Coronary artery (tissue), 2 donors: Measurements from ENCODE around the gene KIF14.

Source experiments
- DNase-seq: peaks from one replicate; pipeline ENCODE4 v3.0.0-alpha.2; 2017; ENCODE audit warnings: low spot score
- H3K27ac ChIP-seq, 2 donors: fragments of 200-600 bp; sonication (generic); one replicate each; pipeline ENCODE4 v1.5.1; 2016 to 2019
- H3K4me3 ChIP-seq: fragments of 200-600 bp; sonication (generic); 2 replicates; pipeline ENCODE4 v1.5.1; 2016; ENCODE audit warnings: mild to moderate bottlenecking, moderate library complexity
- TF ChIP-seq, protein P1 (sequence below): fragments of 200-600 bp; sonication (generic); IDR thresholded peaks from one replicate; pipeline ENCODE4 v1.5.1; 2019; ENCODE audit warnings: antibody characterized with exemption

The KIF14 gene

GRCh38 chr1:200629876-200630514 lies 9.4 kb upstream of the KIF14 start:
- TF ChIP-seq, protein P1, sequence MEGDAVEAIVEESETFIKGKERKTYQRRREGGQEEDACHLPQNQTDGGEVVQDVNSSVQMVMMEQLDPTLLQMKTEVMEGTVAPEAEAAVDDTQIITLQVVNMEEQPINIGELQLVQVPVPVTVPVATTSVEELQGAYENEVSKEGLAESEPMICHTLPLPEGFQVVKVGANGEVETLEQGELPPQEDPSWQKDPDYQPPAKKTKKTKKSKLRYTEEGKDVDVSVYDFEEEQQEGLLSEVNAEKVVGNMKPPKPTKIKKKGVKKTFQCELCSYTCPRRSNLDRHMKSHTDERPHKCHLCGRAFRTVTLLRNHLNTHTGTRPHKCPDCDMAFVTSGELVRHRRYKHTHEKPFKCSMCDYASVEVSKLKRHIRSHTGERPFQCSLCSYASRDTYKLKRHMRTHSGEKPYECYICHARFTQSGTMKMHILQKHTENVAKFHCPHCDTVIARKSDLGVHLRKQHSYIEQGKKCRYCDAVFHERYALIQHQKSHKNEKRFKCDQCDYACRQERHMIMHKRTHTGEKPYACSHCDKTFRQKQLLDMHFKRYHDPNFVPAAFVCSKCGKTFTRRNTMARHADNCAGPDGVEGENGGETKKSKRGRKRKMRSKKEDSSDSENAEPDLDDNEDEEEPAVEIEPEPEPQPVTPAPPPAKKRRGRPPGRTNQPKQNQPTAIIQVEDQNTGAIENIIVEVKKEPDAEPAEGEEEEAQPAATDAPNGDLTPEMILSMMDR, result no peak
- H3K4me3 ChIP-seq, result no peak overlapping the region
- H3K27ac ChIP-seq, result no peak overlapping the region
- DNase-seq, result no peak

DNA sequence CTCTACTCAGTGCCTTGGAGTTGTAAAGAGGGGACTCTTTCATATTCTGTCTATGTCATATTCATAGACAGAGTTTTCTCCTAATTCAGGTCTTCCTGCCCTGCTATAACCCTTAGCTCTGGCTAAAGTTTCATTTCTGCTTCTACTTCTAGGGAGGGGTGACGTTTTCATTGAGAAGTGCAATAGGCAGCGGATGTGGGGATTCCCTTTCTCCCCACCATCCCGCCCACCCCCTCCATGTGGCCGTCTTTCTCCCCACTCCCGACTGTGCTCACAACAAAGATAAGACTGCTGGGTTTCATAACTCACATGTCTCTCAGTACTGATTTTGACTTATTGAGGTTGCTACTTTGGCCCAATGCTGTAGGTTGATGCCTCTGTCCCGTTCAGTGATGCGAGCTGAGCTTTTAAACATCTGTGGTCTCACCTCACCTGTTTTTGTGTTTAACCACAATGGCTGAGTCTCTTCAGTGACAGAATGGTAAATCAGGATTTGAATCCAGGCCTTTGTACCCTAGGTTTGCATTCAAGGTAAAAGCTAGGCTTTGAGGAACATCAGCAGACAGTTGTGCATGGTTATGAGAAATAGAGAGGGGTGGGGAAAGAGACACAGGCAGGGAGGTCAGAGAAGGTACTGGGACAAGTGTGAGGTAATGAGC lies 7.8 kb upstream of the KIF14 start:
- Histone ChIP-seq H3K27ac (no peak overlapping the region), H3K4me3 (no peak overlapping the region)
- DNase-seq, result no peak
- TF ChIP-seq, protein P1, result no peak

- TF ChIP-seq, protein P1, result no peak
- no peak for DNase-seq
- Histone ChIP-seq H3K4me3 (no peak overlapping the region), H3K27ac (no peak overlapping the region)
Observed at GRCh38 chr1:200627575-200628222, 7.1 kb upstream of the KIF14 start.

DNA sequence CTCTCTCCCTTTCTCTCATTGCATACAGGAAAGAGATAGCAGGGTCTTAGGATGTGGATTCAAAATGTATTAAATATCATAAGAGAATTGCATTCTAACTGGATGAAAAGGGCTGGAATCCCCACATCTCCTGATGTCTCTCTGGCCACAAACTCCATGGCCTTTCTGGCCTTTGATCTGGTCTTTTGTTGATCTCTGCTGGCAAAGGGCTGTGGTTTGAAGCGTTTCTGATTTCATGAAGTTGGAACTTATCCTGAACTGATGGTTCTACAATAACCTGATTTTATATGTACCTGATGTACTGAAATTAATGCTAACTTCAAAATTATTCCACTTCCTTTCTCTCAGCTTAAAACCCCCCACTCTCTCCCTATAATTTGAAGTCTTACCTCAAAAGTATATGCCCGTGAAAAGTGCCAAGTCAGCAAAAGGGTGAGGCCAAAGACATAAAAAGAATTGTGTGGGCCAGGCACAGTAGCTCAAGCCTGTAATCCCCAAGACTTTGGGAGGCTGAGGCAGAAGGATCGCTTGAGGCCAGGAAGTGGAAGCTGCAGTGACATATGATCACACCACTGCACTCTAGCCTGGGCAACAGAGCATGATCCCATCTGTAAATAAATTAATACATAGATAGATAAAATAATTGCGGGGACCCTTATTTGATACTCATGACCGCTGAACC lies 6.4 kb upstream of the KIF14 start:
- Histone ChIP-seq H3K4me3 (no peak overlapping the region), H3K27ac (no peak overlapping the region)
- TF ChIP-seq, protein P1, result no peak
- no peak for DNase-seq

GRCh38 chr1:200625381-200625824 lies 4.9 kb upstream of the KIF14 start:
- no peak overlapping the region for H3K4me3 ChIP-seq
- no peak for DNase-seq
- TF ChIP-seq, protein P1, result no peak
- no peak overlapping the region for H3K27ac ChIP-seq

DNA sequence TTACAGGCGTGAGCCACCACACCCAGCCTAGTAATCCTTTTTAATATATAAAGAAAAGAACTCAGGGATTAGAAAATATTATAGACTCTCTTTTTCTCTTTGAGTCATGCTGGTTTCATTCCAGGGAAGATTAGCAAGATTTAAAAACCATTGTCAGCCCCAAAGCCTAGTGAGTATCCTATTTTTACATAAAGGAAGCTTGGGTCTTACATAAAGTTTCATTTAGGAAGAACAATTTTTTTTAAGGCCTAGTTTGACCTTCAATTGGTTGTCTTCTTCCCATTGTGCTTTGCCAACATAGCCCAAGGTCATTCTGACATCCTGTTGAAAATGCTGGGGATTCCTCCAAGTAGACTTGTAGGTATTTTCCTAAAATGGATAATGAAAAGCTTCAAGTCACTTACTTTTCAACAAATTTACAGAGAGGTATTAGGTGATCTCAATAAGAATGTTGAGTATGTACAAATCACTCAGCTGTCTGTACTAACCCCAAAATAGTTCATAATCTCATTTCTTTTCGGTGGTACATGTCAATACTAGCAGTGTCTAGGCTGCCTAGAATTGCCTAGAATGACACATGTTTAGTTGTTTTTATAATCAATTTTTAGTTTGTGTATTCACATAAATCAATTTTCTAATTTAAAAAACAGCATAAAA lies 4.3 kb upstream of the KIF14 start:
- DNase-seq, result no peak
- Histone ChIP-seq H3K4me3 (no peak overlapping the region), H3K27ac (no peak overlapping the region)
- TF ChIP-seq, protein P1, result no peak
